Measurements from ENCODE around the gene SUFU. TPM values are rescaled to one million over a fixed set of nuclear protein-coding genes. Genes with fewer than 3 reads are reported as not detected.
"Not testable (repeated sequence)": the region's sequence is repeated elsewhere in the genome, so short reads cannot be mapped to it uniquely, and the experiment has no call there.

SUFU gene
- total and polyA plus RNA-seq, 5 donors from 2014 or later, result 2.4 to 17.8 (median 5.0) TPM

GRCh38 chr10:102522874-102523249 is 19.1 kb downstream of the SUFU start:
- peaks cover 14% of the 10 kb centered on the region for H3K36me3 ChIP-seq (ENCODE audit: control insufficient read depth, insufficient read depth, low read length)
- H3K36me3 Mint-ChIP-seq, result peaks cover 26% of the 10 kb centered on the region

DNA sequence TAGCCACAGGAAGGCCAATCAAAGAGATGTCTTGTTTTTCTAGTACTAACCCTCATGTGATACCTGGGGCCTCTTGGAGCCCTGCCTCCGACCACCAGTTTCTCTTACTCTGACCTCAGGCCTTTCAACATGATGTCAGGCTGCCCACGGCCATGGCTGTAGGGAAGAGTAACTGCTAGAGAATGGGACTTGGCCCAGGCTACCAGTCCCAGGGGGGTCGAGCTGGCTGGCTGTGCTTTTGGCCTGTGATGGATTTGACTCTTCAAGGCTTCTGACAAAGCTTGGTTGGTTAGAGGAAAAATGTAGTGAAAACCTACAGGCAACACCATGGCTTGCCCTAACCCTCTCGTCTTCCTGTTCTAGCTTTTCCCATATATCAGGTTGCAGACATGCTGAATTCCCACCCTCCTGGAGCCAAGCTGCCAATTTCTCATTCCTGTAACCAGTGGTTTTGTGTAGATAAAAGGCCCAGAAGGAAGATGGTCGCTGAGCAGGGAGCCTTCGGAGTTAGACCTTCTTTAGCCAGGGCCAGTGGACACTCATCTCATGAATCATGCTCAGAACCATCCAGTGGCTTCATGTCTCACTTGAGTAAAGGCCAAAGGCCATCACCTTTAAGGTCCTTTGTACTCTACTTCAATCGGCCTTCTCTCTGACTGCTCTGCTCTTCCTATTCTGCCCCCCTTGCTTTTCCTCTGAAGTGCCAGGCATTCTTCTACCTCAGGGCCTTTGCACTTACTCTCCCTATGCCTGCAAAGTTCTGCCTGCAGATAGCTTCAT is 19.7 kb downstream of the SUFU start:
- no peak overlapping the region for H3K4me3 Mint-ChIP-seq
- no peaks in the 10 kb centered on the region for H3K27me3 ChIP-seq (ENCODE audit: control insufficient read depth, insufficient read depth, low read length)
- no peaks in the 10 kb centered on the region for H3K9me3 ChIP-seq (ENCODE audit: control insufficient read depth in 2 of 2, low read length in 2 of 2)
- H3K27ac Mint-ChIP-seq, result peak overlapping the region in 1 of 3 donors; percentile 82
- no peaks in the 10 kb centered on the region for H3K4me1 ChIP-seq (ENCODE audit: control insufficient read depth, insufficient read depth, low read length, poor library complexity, severe bottlenecking)
- peaks cover 7 to 26% (median 22%) of the 10 kb centered on the region in 4 donors for H3K4me1 Mint-ChIP-seq
- no peaks in the 10 kb centered on the region for H3K27me3 Mint-ChIP-seq
- DNase-seq (no peak), ATAC-seq (ENCODE audit: low read depth in 2 of 2) (no peak)
- H3K9me3 Mint-ChIP-seq, result no peaks in the 10 kb centered on the region
- peaks cover 26% of the 10 kb centered on the region for H3K36me3 Mint-ChIP-seq
- no peak overlapping the region for H3K27ac ChIP-seq (ENCODE audit: insufficient read depth, low read length, poor library complexity, severe bottlenecking)
- H3K4me3 ChIP-seq (ENCODE audit: low read depth, low read length), result no peak overlapping the region
- peaks cover 12% of the 10 kb centered on the region for H3K36me3 ChIP-seq (ENCODE audit: control insufficient read depth, insufficient read depth, low read length)

More at GRCh38 chr10:102522874-102523249, 19.1 kb downstream of the SUFU start:
- Mint-ChIP-seq H3K4me3 (no peak overlapping the region), H3K27ac (no peak overlapping the region), H3K4me1 (peaks cover 7 to 25% (median 21%) of the 10 kb centered on the region in 4 donors), H3K9me3 (no peaks in the 10 kb centered on the region), H3K27me3 (no peaks in the 10 kb centered on the region)
- no peaks in the 10 kb centered on the region for H3K9me3 ChIP-seq (ENCODE audit: control insufficient read depth in 2 of 2, low read length in 2 of 2)
- ATAC-seq (ENCODE audit: low read depth in 2 of 2) (no peak), DNase-seq (no peak)
- no peak overlapping the region for H3K4me3 ChIP-seq (ENCODE audit: low read depth, low read length)
- H3K27ac ChIP-seq (ENCODE audit: insufficient read depth, low read length, poor library complexity, severe bottlenecking), result no peak overlapping the region
- H3K27me3 ChIP-seq (ENCODE audit: control insufficient read depth, insufficient read depth, low read length), result no peaks in the 10 kb centered on the region
- no peaks in the 10 kb centered on the region for H3K4me1 ChIP-seq (ENCODE audit: control insufficient read depth, insufficient read depth, low read length, poor library complexity, severe bottlenecking)

DNA sequence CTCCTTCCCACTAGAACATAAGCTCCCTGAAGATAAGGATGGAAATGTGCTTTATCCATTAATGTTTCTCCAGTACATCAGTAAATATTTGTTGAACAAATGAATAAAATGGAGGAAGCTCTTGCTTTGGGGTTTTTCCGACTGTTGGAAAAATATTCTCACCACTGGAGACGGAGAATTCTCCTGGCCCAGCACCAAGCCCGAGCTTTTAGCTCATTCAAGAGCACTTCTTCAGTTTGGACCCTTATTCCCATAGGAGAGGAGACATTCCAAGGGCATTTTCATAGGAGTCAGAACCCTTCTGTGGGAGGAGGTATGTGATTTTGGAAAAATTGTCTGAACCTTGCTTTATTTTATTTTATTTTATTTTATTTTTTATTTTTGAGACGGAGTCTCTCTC is 21.0 kb downstream of the SUFU start:
- no peak overlapping the region for H3K4me3 ChIP-seq (ENCODE audit: low read depth, low read length)
- H3K36me3 ChIP-seq (ENCODE audit: control insufficient read depth, insufficient read depth, low read length), result peaks cover 12% of the 10 kb centered on the region
- ATAC-seq (ENCODE audit: low read depth in 2 of 2) (no peak), DNase-seq (no peak)
- H3K27ac Mint-ChIP-seq, result no peak overlapping the region
- H3K27me3 ChIP-seq (ENCODE audit: control insufficient read depth, insufficient read depth, low read length), result no peaks in the 10 kb centered on the region
- H3K4me3 Mint-ChIP-seq, result no peak overlapping the region
- peaks cover 7 to 26% (median 23%) of the 10 kb centered on the region in 4 donors for H3K4me1 Mint-ChIP-seq
- H3K4me1 ChIP-seq (ENCODE audit: control insufficient read depth, insufficient read depth, low read length, poor library complexity, severe bottlenecking), result no peaks in the 10 kb centered on the region
- no peak overlapping the region for H3K27ac ChIP-seq (ENCODE audit: insufficient read depth, low read length, poor library complexity, severe bottlenecking)
- H3K9me3 ChIP-seq (ENCODE audit: control insufficient read depth in 2 of 2, low read length in 2 of 2), result no peaks in the 10 kb centered on the region
- no peaks in the 10 kb centered on the region for H3K27me3 Mint-ChIP-seq
- peaks cover 26% of the 10 kb centered on the region for H3K36me3 Mint-ChIP-seq
- no peaks in the 10 kb centered on the region for H3K9me3 Mint-ChIP-seq

GRCh38 chr10:102527546-102527945 is 23.8 kb downstream of the SUFU start:
- H3K27me3 ChIP-seq (ENCODE audit: control insufficient read depth, insufficient read depth, low read length), result no peaks in the 10 kb centered on the region
- H3K4me3 ChIP-seq (ENCODE audit: low read depth, low read length), result no peak overlapping the region
- H3K4me1 ChIP-seq (ENCODE audit: control insufficient read depth, insufficient read depth, low read length, poor library complexity, severe bottlenecking), result no peaks in the 10 kb centered on the region
- peaks cover 10% of the 10 kb centered on the region for H3K36me3 ChIP-seq (ENCODE audit: control insufficient read depth, insufficient read depth, low read length)
- Mint-ChIP-seq H3K27ac (no peak overlapping the region), H3K4me3 (no peak overlapping the region), H3K4me1 (peaks cover 0 to 19% (median 8%) of the 10 kb centered on the region in 4 donors), H3K27me3 (no peaks in the 10 kb centered on the region), H3K9me3 (no peaks in the 10 kb centered on the region), H3K36me3 (peaks cover 20% of the 10 kb centered on the region)
- DNase-seq, result no peak
- no peak for ATAC-seq (ENCODE audit: low read depth in 2 of 2)
- no peak overlapping the region for H3K27ac ChIP-seq (ENCODE audit: insufficient read depth, low read length, poor library complexity, severe bottlenecking)
- H3K9me3 ChIP-seq (ENCODE audit: control insufficient read depth in 2 of 2, low read length in 2 of 2), result no peaks in the 10 kb centered on the region

- Histone ChIP-seq H3K4me3 (ENCODE audit: low read depth, low read length) (no peak overlapping the region), H3K27me3 (ENCODE audit: control insufficient read depth, insufficient read depth, low read length) (no peaks in the 10 kb centered on the region), H3K36me3 (ENCODE audit: control insufficient read depth, insufficient read depth, low read length) (peaks cover 3% of the 10 kb centered on the region), H3K27ac (ENCODE audit: insufficient read depth, low read length, poor library complexity, severe bottlenecking) (no peak overlapping the region), H3K4me1 (ENCODE audit: control insufficient read depth, insufficient read depth, low read length, poor library complexity, severe bottlenecking) (no peaks in the 10 kb centered on the region), H3K9me3 (ENCODE audit: control insufficient read depth in 2 of 2, low read length in 2 of 2) (no peaks in the 10 kb centered on the region)
- H3K4me1 Mint-ChIP-seq, result peaks cover 6 to 16% (median 12%) of the 10 kb centered on the region in 4 donors
- H3K27me3 Mint-ChIP-seq, result no peaks in the 10 kb centered on the region
- no peak overlapping the region for H3K27ac Mint-ChIP-seq
- no peak overlapping the region for H3K4me3 Mint-ChIP-seq
- peaks cover 18% of the 10 kb centered on the region for H3K36me3 Mint-ChIP-seq
- ATAC-seq (ENCODE audit: low read depth in 2 of 2), result no peak
- no peaks in the 10 kb centered on the region for H3K9me3 Mint-ChIP-seq
- no peak for DNase-seq
Observed at GRCh38 chr10:102534333-102534732, 30.6 kb downstream of the SUFU start.

DNA sequence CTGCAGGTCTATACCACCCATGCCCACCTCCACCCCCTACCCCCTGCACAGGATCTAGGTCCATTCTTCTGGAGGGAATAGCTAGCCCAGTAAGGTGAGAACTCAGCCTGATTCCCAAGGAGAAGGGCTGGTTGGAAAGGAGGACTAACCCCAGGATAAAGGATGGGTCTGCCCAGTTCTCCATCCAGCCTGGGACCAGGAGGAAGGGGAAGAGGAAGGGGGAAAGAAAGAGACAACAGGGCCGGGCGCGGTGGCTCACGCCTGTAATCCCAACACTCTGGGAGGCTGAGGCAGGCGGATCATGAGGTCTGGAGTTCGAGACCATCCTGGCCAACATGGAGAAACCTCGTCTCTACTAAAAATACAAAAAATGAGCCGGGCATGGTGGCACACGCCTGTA is 31.2 kb downstream of the SUFU start:
- Mint-ChIP-seq H3K36me3 (peaks cover 18% of the 10 kb centered on the region), H3K4me1 (peaks cover 6 to 17% (median 12%) of the 10 kb centered on the region in 4 donors)
- not testable (repeated sequence) for H3K27ac Mint-ChIP-seq; H3K4me3 Mint-ChIP-seq; H3K9me3 Mint-ChIP-seq; H3K27me3 Mint-ChIP-seq; H3K4me1 ChIP-seq (ENCODE audit: control insufficient read depth, insufficient read depth, low read length, poor library complexity, severe bottlenecking); DNase-seq; ATAC-seq (ENCODE audit: low read depth in 2 of 2); H3K9me3 ChIP-seq (ENCODE audit: control insufficient read depth in 2 of 2, low read length in 2 of 2); H3K36me3 ChIP-seq (ENCODE audit: control insufficient read depth, insufficient read depth, low read length); H3K27me3 ChIP-seq (ENCODE audit: control insufficient read depth, insufficient read depth, low read length); H3K27ac ChIP-seq (ENCODE audit: insufficient read depth, low read length, poor library complexity, severe bottlenecking); H3K4me3 ChIP-seq (ENCODE audit: low read depth, low read length)

GRCh38 chr10:102535481-102536147 is 31.8 kb downstream of the SUFU start:
- H3K4me1 Mint-ChIP-seq, result peaks cover 6 to 17% (median 12%) of the 10 kb centered on the region in 4 donors
- no peak overlapping the region for H3K4me3 Mint-ChIP-seq
- H3K36me3 ChIP-seq (ENCODE audit: control insufficient read depth, insufficient read depth, low read length), result peaks cover 3% of the 10 kb centered on the region
- ATAC-seq (ENCODE audit: low read depth in 2 of 2), result no peak
- DNase-seq, result no peak
- no peaks in the 10 kb centered on the region for H3K4me1 ChIP-seq (ENCODE audit: control insufficient read depth, insufficient read depth, low read length, poor library complexity, severe bottlenecking)
- peak overlapping the region in 1 of 3 donors; percentile 38 for H3K27ac Mint-ChIP-seq
- no peaks in the 10 kb centered on the region for H3K9me3 ChIP-seq (ENCODE audit: control insufficient read depth in 2 of 2, low read length in 2 of 2)
- no peaks in the 10 kb centered on the region for H3K27me3 Mint-ChIP-seq
- H3K27me3 ChIP-seq (ENCODE audit: control insufficient read depth, insufficient read depth, low read length), result no peaks in the 10 kb centered on the region
- H3K27ac ChIP-seq (ENCODE audit: insufficient read depth, low read length, poor library complexity, severe bottlenecking), result no peak overlapping the region
- no peaks in the 10 kb centered on the region for H3K9me3 Mint-ChIP-seq
- H3K4me3 ChIP-seq (ENCODE audit: low read depth, low read length), result no peak overlapping the region
- peaks cover 18% of the 10 kb centered on the region for H3K36me3 Mint-ChIP-seq
